ENCODE measurements around the gene PPP2R1A. TPM values are rescaled to one million over a fixed set of nuclear protein-coding genes. Genes with fewer than 3 reads are reported as not detected.

Gene PPP2R1A
- total RNA-seq, 1 experiment from 2014 or later = 291 TPM

GRCh38 chr19:52234406-52234805 lies 44.6 kb downstream of the PPP2R1A start:
- CTCF ChIA-PET = no interaction called here
- no peaks in the 10 kb centered on the region for H3K36me3 Mint-ChIP-seq (ENCODE audit: insufficient read depth, unreplicated experiment)
- H3K4me3 Mint-ChIP-seq (ENCODE audit: low read depth, unreplicated experiment) = no peak overlapping the region
- H3K4me1 Mint-ChIP-seq (ENCODE audit: low read depth, unreplicated experiment) = no peaks in the 10 kb centered on the region
- peaks cover 11% of the 10 kb centered on the region for H3K9me3 Mint-ChIP-seq (ENCODE audit: low read depth, unreplicated experiment)
- TSS peak; percentile 4 for BruUV-seq (replicated peaks)
- DNase-seq = no peak
- no peaks in the 10 kb centered on the region for H3K27me3 Mint-ChIP-seq (ENCODE audit: unreplicated experiment)
- H3K27ac Mint-ChIP-seq (ENCODE audit: unreplicated experiment) = no peak overlapping the region
- intact Hi-C loops (cut with micrococcal nuclease; ENCODE audit: unreplicated experiment) = loop anchor here (10.0 kb wide), 1 partner anchor 230 kb away; the partner anchor contains the start of gene ZNF615
- TF ChIP-seq, protein P1, sequence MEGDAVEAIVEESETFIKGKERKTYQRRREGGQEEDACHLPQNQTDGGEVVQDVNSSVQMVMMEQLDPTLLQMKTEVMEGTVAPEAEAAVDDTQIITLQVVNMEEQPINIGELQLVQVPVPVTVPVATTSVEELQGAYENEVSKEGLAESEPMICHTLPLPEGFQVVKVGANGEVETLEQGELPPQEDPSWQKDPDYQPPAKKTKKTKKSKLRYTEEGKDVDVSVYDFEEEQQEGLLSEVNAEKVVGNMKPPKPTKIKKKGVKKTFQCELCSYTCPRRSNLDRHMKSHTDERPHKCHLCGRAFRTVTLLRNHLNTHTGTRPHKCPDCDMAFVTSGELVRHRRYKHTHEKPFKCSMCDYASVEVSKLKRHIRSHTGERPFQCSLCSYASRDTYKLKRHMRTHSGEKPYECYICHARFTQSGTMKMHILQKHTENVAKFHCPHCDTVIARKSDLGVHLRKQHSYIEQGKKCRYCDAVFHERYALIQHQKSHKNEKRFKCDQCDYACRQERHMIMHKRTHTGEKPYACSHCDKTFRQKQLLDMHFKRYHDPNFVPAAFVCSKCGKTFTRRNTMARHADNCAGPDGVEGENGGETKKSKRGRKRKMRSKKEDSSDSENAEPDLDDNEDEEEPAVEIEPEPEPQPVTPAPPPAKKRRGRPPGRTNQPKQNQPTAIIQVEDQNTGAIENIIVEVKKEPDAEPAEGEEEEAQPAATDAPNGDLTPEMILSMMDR (IDR thresholded peaks at IDR 0.05; ENCODE audit: unreplicated experiment) = no peak

DNA sequence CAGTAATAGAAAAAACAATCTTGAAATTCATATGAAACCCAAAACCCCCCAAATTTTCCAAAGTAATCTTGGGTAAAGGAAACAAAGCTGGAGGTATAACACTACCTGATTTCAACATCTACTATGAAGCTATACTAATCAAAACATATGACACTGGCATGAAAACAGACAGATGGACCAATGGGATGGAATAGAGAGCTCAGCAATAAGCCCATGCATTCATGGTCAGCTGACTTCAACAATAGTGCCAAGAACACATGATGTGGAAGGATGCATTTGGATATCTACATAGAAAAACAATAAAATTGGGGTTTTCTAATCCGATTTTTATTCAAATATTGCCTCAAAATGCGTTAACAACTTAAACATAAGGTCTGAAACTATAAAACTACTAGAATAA lies 47.3 kb downstream of the PPP2R1A start:
- Mint-ChIP-seq H3K27me3 (ENCODE audit: unreplicated experiment) (no peaks in the 10 kb centered on the region), H3K36me3 (ENCODE audit: insufficient read depth, unreplicated experiment) (no peaks in the 10 kb centered on the region), H3K4me3 (ENCODE audit: low read depth, unreplicated experiment) (no peak overlapping the region), H3K27ac (ENCODE audit: unreplicated experiment) (no peak overlapping the region), H3K9me3 (ENCODE audit: low read depth, unreplicated experiment) (peaks cover 12% of the 10 kb centered on the region), H3K4me1 (ENCODE audit: low read depth, unreplicated experiment) (no peaks in the 10 kb centered on the region)
- TF ChIP-seq, protein P1 (IDR thresholded peaks at IDR 0.05; ENCODE audit: unreplicated experiment) = no peak
- CTCF ChIA-PET = interaction anchor here (1.3 kb wide), 1 partner anchor 98 kb away, joined by 4 read pairs; no protein-coding TSS in a partner anchor
- intact Hi-C loops (cut with micrococcal nuclease; ENCODE audit: unreplicated experiment) = loop anchor here (1.0 to 10.0 kb wide), 3 partner anchors 98 to 425 kb away; partner anchors contain the start of genes ZNF615 and ZNF616
- no peak for DNase-seq
- no TSS peak for BruUV-seq (replicated peaks)

DNA sequence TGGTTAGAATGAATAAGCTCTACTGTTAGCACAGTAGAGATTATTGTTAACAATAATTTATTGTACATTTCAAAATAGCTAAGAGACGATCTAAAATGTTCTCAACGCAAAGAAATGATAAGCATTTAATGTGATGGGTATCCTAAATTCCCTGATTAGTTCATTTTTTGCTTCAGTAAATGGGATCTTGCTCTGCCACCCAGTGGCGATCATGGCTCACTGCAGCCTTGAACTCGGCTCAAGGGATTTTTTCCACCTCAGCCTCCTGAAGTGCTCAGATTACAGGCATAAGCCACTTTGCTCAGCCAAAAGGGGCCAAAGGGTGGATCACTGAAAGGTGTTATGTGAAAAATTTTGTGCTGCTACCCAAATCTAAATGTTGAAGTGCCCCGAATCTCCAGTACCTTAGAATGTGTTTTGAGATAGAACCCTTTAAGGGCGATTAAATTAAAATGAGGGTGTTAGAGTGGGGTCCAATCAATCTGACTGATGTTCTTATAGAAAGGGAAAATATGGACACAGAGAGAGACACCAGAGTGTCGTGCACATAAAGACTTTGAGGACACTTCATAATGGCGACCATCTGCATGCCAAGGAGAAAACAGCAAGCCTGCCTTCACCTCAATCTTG lies 48.0 kb downstream of the PPP2R1A start:
- intact Hi-C loops (cut with micrococcal nuclease; ENCODE audit: unreplicated experiment) = loop anchor here (1.0 to 10.0 kb wide), 3 partner anchors 99 to 426 kb away; partner anchors contain the start of genes ZNF615 and ZNF616
- TF ChIP-seq, protein P1 (IDR thresholded peaks at IDR 0.05; ENCODE audit: unreplicated experiment) = peak; percentile 70
- CTCF ChIA-PET = interaction anchor here (0.7 to 1.3 kb wide), 2 partner anchors 48 to 99 kb away, joined by 4 read pairs; partner anchors contain the start of gene PPP2R1A
- BruUV-seq (replicated peaks) = no TSS peak
- Mint-ChIP-seq H3K9me3 (ENCODE audit: low read depth, unreplicated experiment) (peaks cover 12% of the 10 kb centered on the region), H3K27ac (ENCODE audit: unreplicated experiment) (no peak overlapping the region), H3K36me3 (ENCODE audit: insufficient read depth, unreplicated experiment) (no peaks in the 10 kb centered on the region), H3K27me3 (ENCODE audit: unreplicated experiment) (no peaks in the 10 kb centered on the region), H3K4me3 (ENCODE audit: low read depth, unreplicated experiment) (no peak overlapping the region), H3K4me1 (ENCODE audit: low read depth, unreplicated experiment) (no peaks in the 10 kb centered on the region)
- peak; percentile 63 for DNase-seq

GRCh38 chr19:52244021-52244420 lies 54.2 kb downstream of the PPP2R1A start:
- H3K36me3 Mint-ChIP-seq (ENCODE audit: insufficient read depth, unreplicated experiment) = no peaks in the 10 kb centered on the region
- TF ChIP-seq, protein P1 (IDR thresholded peaks at IDR 0.05; ENCODE audit: unreplicated experiment) = no peak
- no TSS peak for BruUV-seq (replicated peaks)
- no peaks in the 10 kb centered on the region for H3K27me3 Mint-ChIP-seq (ENCODE audit: unreplicated experiment)
- CTCF ChIA-PET = no interaction called here
- H3K4me1 Mint-ChIP-seq (ENCODE audit: low read depth, unreplicated experiment) = no peaks in the 10 kb centered on the region
- intact Hi-C loops (cut with micrococcal nuclease; ENCODE audit: unreplicated experiment) = no loop called here
- H3K27ac Mint-ChIP-seq (ENCODE audit: unreplicated experiment) = no peak overlapping the region
- no peak for DNase-seq
- peaks cover 12% of the 10 kb centered on the region for H3K9me3 Mint-ChIP-seq (ENCODE audit: low read depth, unreplicated experiment)
- no peak overlapping the region for H3K4me3 Mint-ChIP-seq (ENCODE audit: low read depth, unreplicated experiment)

All from Calu3 (cell line).